ENCODE results near the gene ZMYM4. TPM values are rescaled to one million over a fixed set of nuclear protein-coding genes. Genes with fewer than 3 reads are reported as not detected.

Gene ZMYM4
- total RNA-seq, 1 experiment from 2014 or later: 66.0 TPM

DNA sequence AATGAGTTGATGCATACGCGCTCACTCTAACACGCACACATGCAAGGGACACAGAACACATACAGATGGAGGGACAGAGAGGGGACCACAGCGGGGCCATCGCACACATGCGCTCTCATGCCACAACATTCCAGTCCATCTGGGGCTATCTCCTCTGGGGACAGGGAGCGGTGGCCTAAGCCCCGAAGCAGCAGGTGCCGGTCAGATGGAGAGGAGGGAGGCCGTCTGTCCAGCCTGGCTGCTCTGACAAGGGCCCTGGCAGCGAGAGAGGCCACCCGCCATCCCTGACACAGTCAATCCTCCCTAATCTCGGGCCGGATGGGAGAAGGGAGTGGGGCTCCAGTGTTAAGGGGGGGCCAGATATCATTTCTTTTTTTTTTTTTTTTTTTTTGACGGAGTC is 165.2 kb downstream of the ZMYM4 start:
- Histone ChIP-seq H3K4me2 (ENCODE audit: insufficient read depth, insufficient read length, low read length) (no peak overlapping the region), H3K27ac (ENCODE audit: insufficient read length, low read depth, low read length) (no peak overlapping the region), H4K8ac (replicated peaks; ENCODE audit: insufficient read length, low read depth, low read length) (no peak overlapping the region), H3T11ph (ENCODE audit: low read length) (no peak overlapping the region), H3K27me3 (ENCODE audit: insufficient read depth, low read length) (no peaks in the 10 kb centered on the region), H3K56ac (ENCODE audit: insufficient read length, low read depth, low read length) (no peak overlapping the region), H4K5ac (ENCODE audit: insufficient read length, low read depth, low read length) (no peak overlapping the region), H3K14ac (ENCODE audit: insufficient read depth, low read length) (no peak overlapping the region; the same call in 1 of the 2 replicates), H3K23me2 (ENCODE audit: insufficient read length, low read depth, low read length, poor library complexity, severe bottlenecking) (no peaks in the 10 kb centered on the region), H3K79me2 (ENCODE audit: insufficient read depth, low read length) (no peaks in the 10 kb centered on the region), H3K9ac (ENCODE audit: extremely low read depth, insufficient read length, low read length) (no peak overlapping the region), H3K23ac (ENCODE audit: insufficient read length, low read depth, low read length) (no peak overlapping the region), H3K18ac (ENCODE audit: insufficient read length, low read depth, low read length) (no peak overlapping the region), H2BK12ac (ENCODE audit: insufficient read length, low read depth, low read length) (no peak overlapping the region), H4K20me1 (ENCODE audit: control insufficient read depth, insufficient read depth, insufficient read length) (no peaks in the 10 kb centered on the region), H2BK20ac (ENCODE audit: low read depth, low read length, poor library complexity, severe bottlenecking) (no peak overlapping the region), H3K4me1 (ENCODE audit: insufficient read depth, low read length) (no peaks in the 10 kb centered on the region; the same call in 1 of the 2 replicates), H2BK15ac (ENCODE audit: low read depth, low read length) (no peak overlapping the region), H2BK120ac (ENCODE audit: low read depth, low read length, poor library complexity, severe bottlenecking) (no peak overlapping the region), H2AK5ac (ENCODE audit: insufficient read length, low read length) (no peak overlapping the region), H3K4ac (ENCODE audit: low read depth, low read length) (no peak overlapping the region), H4K91ac (ENCODE audit: insufficient read length, low read depth, low read length) (no peak overlapping the region), H2AFZ (ENCODE audit: low read length) (no peak overlapping the region), H2BK5ac (ENCODE audit: insufficient read length, low read length) (no peak overlapping the region), H3K9me3 (ENCODE audit: control insufficient read depth, low read depth, low read length) (no peaks in the 10 kb centered on the region), H3K79me1 (ENCODE audit: insufficient read depth, low read depth, low read length, poor library complexity, severe bottlenecking) (no peaks in the 10 kb centered on the region)
- Mint-ChIP-seq H3K27ac (peak overlapping the region in 1 of 3 experiments; percentile 61; a peak in 2 of 7 replicates), H3K36me3 (ENCODE audit: insufficient read depth in 1 of 3, low read depth in 3 of 3) (peaks cover 39 to 74% (median 74%) of the 10 kb centered on the region in 3 experiments; a peak in 6 of 7 replicates), H3K9me3 (peaks cover 0 to 3% of the 10 kb centered on the region in 2 experiments; a peak in 1 of 5 replicates), H3K27me3 (ENCODE audit: low read depth) (no peaks in the 10 kb centered on the region), H3K4me1 (peaks cover 0 to 5% of the 10 kb centered on the region in 2 experiments; a peak in 2 of 4 replicates), H3K4me3 (no peak overlapping the region; a peak in 1 of 5 replicates)
- WGBS (ENCODE audit: extremely low coverage, insufficient read length, low lambda C conversion rate): no CpG with 5 or more reads among the region's 15 CpGs
- TF ChIP-seq, protein P1, sequence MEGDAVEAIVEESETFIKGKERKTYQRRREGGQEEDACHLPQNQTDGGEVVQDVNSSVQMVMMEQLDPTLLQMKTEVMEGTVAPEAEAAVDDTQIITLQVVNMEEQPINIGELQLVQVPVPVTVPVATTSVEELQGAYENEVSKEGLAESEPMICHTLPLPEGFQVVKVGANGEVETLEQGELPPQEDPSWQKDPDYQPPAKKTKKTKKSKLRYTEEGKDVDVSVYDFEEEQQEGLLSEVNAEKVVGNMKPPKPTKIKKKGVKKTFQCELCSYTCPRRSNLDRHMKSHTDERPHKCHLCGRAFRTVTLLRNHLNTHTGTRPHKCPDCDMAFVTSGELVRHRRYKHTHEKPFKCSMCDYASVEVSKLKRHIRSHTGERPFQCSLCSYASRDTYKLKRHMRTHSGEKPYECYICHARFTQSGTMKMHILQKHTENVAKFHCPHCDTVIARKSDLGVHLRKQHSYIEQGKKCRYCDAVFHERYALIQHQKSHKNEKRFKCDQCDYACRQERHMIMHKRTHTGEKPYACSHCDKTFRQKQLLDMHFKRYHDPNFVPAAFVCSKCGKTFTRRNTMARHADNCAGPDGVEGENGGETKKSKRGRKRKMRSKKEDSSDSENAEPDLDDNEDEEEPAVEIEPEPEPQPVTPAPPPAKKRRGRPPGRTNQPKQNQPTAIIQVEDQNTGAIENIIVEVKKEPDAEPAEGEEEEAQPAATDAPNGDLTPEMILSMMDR (conservative IDR thresholded peaks at IDR 0.05): no peak
- DNase-seq: no peak

Measured in H9 (cell line).